Measurements from ENCODE around the gene PIK3CG. TPM values are rescaled to one million over a fixed set of nuclear protein-coding genes. Genes with fewer than 3 reads are reported as not detected.

PIK3CG gene
- total and polyA plus RNA-seq, 10 of the 15 experiments (the other 5 are each of a cell fraction or from before 2014, with no cell fraction given), result 0.79 to 7.6 (median 5.2) TPM

- TF ChIP-seq SPI1 (IDR thresholded peaks at IDR 0.05; ENCODE audit: borderline replicate concordance, insufficient read depth, low read depth, low read length) (no peak), ATF7 (IDR thresholded peaks at IDR 0.05; ENCODE audit: low read depth) (no peak), BMI1 (IDR thresholded peaks at IDR 0.05; ENCODE audit: borderline replicate concordance) (no peak), RELA (IDR thresholded peaks at IDR 0.05; ENCODE audit: borderline replicate concordance, partially characterized antibody) (no peak)
- Histone ChIP-seq H3K9ac (ENCODE audit: control insufficient read depth, insufficient read depth, low read length) (no peak overlapping the region), H3K79me2 (ENCODE audit: control insufficient read depth, insufficient read depth, low read length) (no peaks in the 10 kb centered on the region), H3K4me1 (ENCODE audit: control insufficient read depth, insufficient read depth, low read length) (no peaks in the 10 kb centered on the region), H3K4me3 (no peak overlapping the region), H3K4me2 (ENCODE audit: control insufficient read depth, insufficient read depth) (no peak overlapping the region), H3K9me3 (replicated peaks; ENCODE audit: control insufficient read depth, insufficient read depth, low read length) (no peaks in the 10 kb centered on the region; the same call in 2 of the 3 replicates), H2AFZ (ENCODE audit: control insufficient read depth, low read depth, low read length) (no peak overlapping the region), H3K36me3 (ENCODE audit: control insufficient read depth in 2 of 2, insufficient read depth in 2 of 2, low read length in 1 of 2) (no peaks in the 10 kb centered on the region), H3K27ac (ENCODE audit: control insufficient read depth, insufficient read depth) (no peak overlapping the region), H4K20me1 (ENCODE audit: control insufficient read depth, insufficient read depth) (no peaks in the 10 kb centered on the region), H3K27me3 (replicated peaks in 1 of 2; ENCODE audit: control insufficient read depth in 2 of 2, insufficient read depth in 2 of 2, low read length in 1 of 2) (no peaks in the 10 kb centered on the region)
- intact Hi-C loops (cut with micrococcal nuclease; ENCODE audit: unreplicated experiment) (no loop called here), in situ Hi-C loops (cut with MboI) (no loop called here)
- SMC1A ChIA-PET (ENCODE audit: uncharacterized antibody, unreplicated experiment), result interaction anchor here (1.4 kb wide), 1 partner anchor 54 kb away, joined by 3 read pairs; no protein-coding TSS in a partner anchor
- RAD21 ChIA-PET (ENCODE audit: unreplicated experiment), result no interaction called here
- POLR2A ChIA-PET, result interaction anchor here (0.6 kb wide), 1 partner anchor 12 kb away, joined by 3 read pairs; no protein-coding TSS in a partner anchor
- WGBS (ENCODE audit: insufficient coverage, insufficient replicate concordance, low lambda C conversion rate, missing lambda C conversion rate), result 75% methylated on average over 4 of the region's 4 CpGs
- DNase-seq (ENCODE audit: low read depth, low spot score), result no peak
- BruUV-seq (replicated peaks), result no TSS peak
- CTCF ChIA-PET, result no interaction called here
- no peak for FAIRE-seq
- no peak for ATAC-seq
Observed at GRCh38 chr7:106901828-106902441, 36.9 kb downstream of the PIK3CG start.

DNA sequence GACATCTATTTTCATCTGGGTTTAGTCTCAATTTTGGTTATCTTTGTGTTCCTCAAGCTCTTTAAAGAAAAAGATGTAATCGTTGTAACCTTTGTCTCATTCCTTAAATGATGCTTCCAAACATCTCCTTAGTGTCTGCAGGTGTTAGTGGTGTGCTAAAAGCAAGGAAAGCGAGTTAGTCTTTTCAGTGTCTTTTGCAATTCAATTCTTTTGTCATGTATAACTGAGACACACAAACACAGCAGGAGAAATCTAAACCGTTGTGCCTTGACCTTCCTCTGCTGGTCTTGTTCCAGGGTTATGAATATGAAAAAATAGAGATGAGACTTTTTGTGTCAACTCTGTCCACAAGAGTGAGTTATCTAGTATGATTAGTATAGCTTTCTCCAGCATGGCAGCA lies 40.7 kb downstream of the PIK3CG start:
- ATAC-seq (no peak), DNase-seq (ENCODE audit: low read depth, low spot score) (no peak), FAIRE-seq (no peak)
- ChIA-PET POLR2A (no interaction called here), CTCF (no interaction called here), SMC1A (ENCODE audit: uncharacterized antibody, unreplicated experiment) (no interaction called here), RAD21 (ENCODE audit: unreplicated experiment) (no interaction called here)
- Histone ChIP-seq H3K27me3 (replicated peaks in 1 of 2; ENCODE audit: control insufficient read depth in 2 of 2, insufficient read depth in 2 of 2, low read length in 1 of 2) (no peaks in the 10 kb centered on the region), H3K4me3 (no peak overlapping the region), H2AFZ (ENCODE audit: control insufficient read depth, low read depth, low read length) (no peak overlapping the region), H4K20me1 (ENCODE audit: control insufficient read depth, insufficient read depth) (no peaks in the 10 kb centered on the region), H3K27ac (ENCODE audit: control insufficient read depth, insufficient read depth) (no peak overlapping the region), H3K4me2 (ENCODE audit: control insufficient read depth, insufficient read depth) (no peak overlapping the region), H3K79me2 (ENCODE audit: control insufficient read depth, insufficient read depth, low read length) (no peaks in the 10 kb centered on the region), H3K9me3 (replicated peaks; ENCODE audit: control insufficient read depth, insufficient read depth, low read length) (no peaks in the 10 kb centered on the region), H3K4me1 (ENCODE audit: control insufficient read depth, insufficient read depth, low read length) (no peaks in the 10 kb centered on the region), H3K36me3 (ENCODE audit: control insufficient read depth in 2 of 2, insufficient read depth in 2 of 2, low read length in 1 of 2) (no peaks in the 10 kb centered on the region), H3K9ac (ENCODE audit: control insufficient read depth, insufficient read depth, low read length) (no peak overlapping the region)
- WGBS (ENCODE audit: insufficient coverage, insufficient replicate concordance, low lambda C conversion rate, missing lambda C conversion rate), result 36% methylated on average over 3 of the region's 3 CpGs
- BruUV-seq (replicated peaks), result no TSS peak
- in situ Hi-C loops (cut with MboI) (no loop called here), intact Hi-C loops (cut with micrococcal nuclease; ENCODE audit: unreplicated experiment) (no loop called here)
- no peak for TF ChIP-seq WRNIP1 (IDR thresholded peaks at IDR 0.05; ENCODE audit: borderline replicate concordance, low read depth, low read length)
- TF ChIP-seq MYB (IDR thresholded peaks at IDR 0.05; ENCODE audit: borderline replicate concordance, low read depth, low read length), result no peak
- TF ChIP-seq, protein P1, sequence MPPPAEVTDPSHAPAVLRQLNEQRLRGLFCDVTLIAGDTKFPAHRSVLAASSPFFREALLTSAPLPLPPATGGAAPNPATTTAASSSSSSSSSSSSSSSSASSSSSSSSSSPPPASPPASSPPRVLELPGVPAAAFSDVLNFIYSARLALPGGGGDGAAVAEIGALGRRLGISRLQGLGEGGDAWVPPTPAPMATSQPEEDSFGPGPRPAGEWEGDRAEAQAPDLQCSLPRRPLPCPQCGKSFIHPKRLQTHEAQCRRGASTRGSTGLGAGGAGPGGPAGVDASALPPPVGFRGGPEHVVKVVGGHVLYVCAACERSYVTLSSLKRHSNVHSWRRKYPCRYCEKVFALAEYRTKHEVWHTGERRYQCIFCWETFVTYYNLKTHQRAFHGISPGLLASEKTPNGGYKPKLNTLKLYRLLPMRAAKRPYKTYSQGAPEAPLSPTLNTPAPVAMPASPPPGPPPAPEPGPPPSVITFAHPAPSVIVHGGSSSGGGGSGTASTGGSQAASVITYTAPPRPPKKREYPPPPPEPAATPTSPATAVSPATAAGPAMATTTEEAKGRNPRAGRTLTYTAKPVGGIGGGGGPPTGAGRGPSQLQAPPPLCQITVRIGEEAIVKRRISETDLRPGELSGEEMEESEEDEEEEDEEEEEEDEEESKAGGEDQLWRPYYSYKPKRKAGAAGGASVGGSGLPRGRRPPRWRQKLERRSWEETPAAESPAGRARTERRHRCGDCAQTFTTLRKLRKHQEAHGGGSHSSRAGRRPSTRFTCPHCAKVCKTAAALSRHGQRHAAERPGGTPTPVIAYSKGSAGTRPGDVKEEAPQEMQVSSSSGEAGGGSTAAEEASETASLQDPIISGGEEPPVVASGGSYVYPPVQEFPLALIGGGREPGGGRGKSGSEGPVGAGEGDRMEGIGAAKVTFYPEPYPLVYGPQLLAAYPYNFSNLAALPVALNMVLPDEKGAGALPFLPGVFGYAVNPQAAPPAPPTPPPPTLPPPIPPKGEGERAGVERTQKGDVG (CRISPR knock-in tag; IDR thresholded peaks at IDR 0.05), result no peak
- TF ChIP-seq CEBPZ (IDR thresholded peaks at IDR 0.05; ENCODE audit: low read depth, low read length), result no peak
